Fibroblast of lung (primary cell): Measurements from ENCODE around the gene EIF2B2. TPM values are rescaled to one million over a fixed set of nuclear protein-coding genes. Genes with fewer than 3 reads are reported as not detected.

ENCODE experiments used
- DNase-seq, 2 donors: peaks; one replicate each; pipeline versions ENCODE4 v3.0.0 to v3.0.0-alpha.2; 2010; ENCODE audit warnings: low read depth in 2 of 2
- H2AFZ ChIP-seq: 2 replicates; pipeline ENCODE4 v1.5.1; 2012; ENCODE audit warnings: low read length, control low read depth, inconsistent platforms
- H3K27ac ChIP-seq: 2 replicates; pipeline ENCODE4 v1.5.1; 2011; ENCODE audit warnings: low read length, control low read depth; ENCODE audit not compliant: insufficient read depth
- H3K27me3 ChIP-seq: 2 replicates; pipeline ENCODE4 v1.5.1; 2011; ENCODE audit warnings: mild to moderate bottlenecking, low read length; ENCODE audit not compliant: control insufficient read depth, insufficient read depth
- H3K36me3 ChIP-seq: 2 replicates; pipeline ENCODE4 v1.5.1; 2011; ENCODE audit warnings: low read length; ENCODE audit not compliant: control insufficient read depth, insufficient read depth
- H3K4me1 ChIP-seq: 2 replicates; pipeline ENCODE4 v1.5.1; 2011; ENCODE audit warnings: low read length; ENCODE audit not compliant: control insufficient read depth, insufficient read depth; ENCODE audit errors: extremely low read depth
- H3K4me2 ChIP-seq: 2 replicates; pipeline ENCODE4 v1.5.1; 2011; ENCODE audit warnings: low read length, control low read depth; ENCODE audit not compliant: insufficient read depth; ENCODE audit errors: extremely low read depth
- H3K4me3 ChIP-seq, 4 experiments: fragments of 200-600 bp in 1 of 4; sonication (generic) in 1 of 4; replicated peaks in 1 of 4; 2 replicates each; pipeline ENCODE4 v1.5.1; 2011 to 2016; ENCODE audit warnings: low read length in 4 of 4, low read depth in 3 of 4, mild to moderate bottlenecking in 3 of 4, control low read depth in 2 of 4, inconsistent platforms in 1 of 4, mixed read lengths in 1 of 4; ENCODE audit not compliant: insufficient read depth in 1 of 4; ENCODE audit errors: control extremely low read depth in 1 of 4
- H3K79me2 ChIP-seq: 2 replicates; pipeline ENCODE4 v1.5.1; 2012; ENCODE audit warnings: mild to moderate bottlenecking, low read length, inconsistent platforms; ENCODE audit not compliant: control insufficient read depth, insufficient read depth
- H3K9ac ChIP-seq: 2 replicates; pipeline ENCODE4 v1.5.1; 2011; ENCODE audit warnings: mild to moderate bottlenecking, low read length, control low read depth; ENCODE audit not compliant: insufficient read depth
- H3K9me3 ChIP-seq: 2 replicates; pipeline ENCODE4 v1.5.1; 2012; ENCODE audit warnings: low read depth, low read length; ENCODE audit not compliant: control insufficient read depth, insufficient read depth
- H4K20me1 ChIP-seq: 2 replicates; pipeline ENCODE4 v1.5.1; 2011; ENCODE audit warnings: low read length; ENCODE audit not compliant: control insufficient read depth, insufficient read depth; ENCODE audit errors: extremely low read depth
- EZH2 ChIP-seq: IDR thresholded peaks from 2 replicates; pipeline ENCODE4 v1.5.1; 2012; ENCODE audit warnings: low read length, control low read depth, mild to moderate bottlenecking; ENCODE audit errors: missing control alignments
- polyA plus RNA-seq, 2 donors: library from polyadenylated mRNA; depleted of rRNA in 1 of 2; stranded (reverse) in 1 of 2; unstranded in 1 of 2; fragments of >200 nt; gene quantifications; 2 replicates each; pipeline ENCODE4 v1.2.1, GENCODE V29; 2011 to 2012; ENCODE audit warnings: missing spikeins in 1 of 2
- total RNA-seq: library from RNA; depleted of rRNA; stranded (reverse); fragments of >200 nt; gene quantifications from 2 replicates; pipeline ENCODE4 v1.2.1, GENCODE V29; 2014
- TF ChIP-seq, protein P1 (sequence below), 2 donors: IDR thresholded peaks in 1 of 2; conservative IDR thresholded peaks in 1 of 2; 1 replicate in 1 of 2; 2 replicates in 1 of 2; pipeline ENCODE4 v1.5.1; 2011 to 2012; ENCODE audit warnings: low read length in 2 of 2, control low read depth in 1 of 2, inconsistent platforms in 1 of 2, low read depth in 1 of 2, mild to moderate bottlenecking in 1 of 2

The EIF2B2 gene
- total and polyA plus RNA-seq, 2 donors (not counting 1 experiment from before 2014, with no cell fraction given): 30.2 to 83.6 TPM

GRCh38 chr14:74977901-74978385 is 24.8 kb upstream of the EIF2B2 start:
- no peak overlapping the region for H3K27ac ChIP-seq
- H3K4me2 ChIP-seq: no peak overlapping the region
- no peaks in the 10 kb centered on the region for H3K27me3 ChIP-seq
- no peaks in the 10 kb centered on the region for H3K9me3 ChIP-seq
- H3K79me2 ChIP-seq: no peaks in the 10 kb centered on the region
- no peak for TF ChIP-seq EZH2
- TF ChIP-seq, protein P1, sequence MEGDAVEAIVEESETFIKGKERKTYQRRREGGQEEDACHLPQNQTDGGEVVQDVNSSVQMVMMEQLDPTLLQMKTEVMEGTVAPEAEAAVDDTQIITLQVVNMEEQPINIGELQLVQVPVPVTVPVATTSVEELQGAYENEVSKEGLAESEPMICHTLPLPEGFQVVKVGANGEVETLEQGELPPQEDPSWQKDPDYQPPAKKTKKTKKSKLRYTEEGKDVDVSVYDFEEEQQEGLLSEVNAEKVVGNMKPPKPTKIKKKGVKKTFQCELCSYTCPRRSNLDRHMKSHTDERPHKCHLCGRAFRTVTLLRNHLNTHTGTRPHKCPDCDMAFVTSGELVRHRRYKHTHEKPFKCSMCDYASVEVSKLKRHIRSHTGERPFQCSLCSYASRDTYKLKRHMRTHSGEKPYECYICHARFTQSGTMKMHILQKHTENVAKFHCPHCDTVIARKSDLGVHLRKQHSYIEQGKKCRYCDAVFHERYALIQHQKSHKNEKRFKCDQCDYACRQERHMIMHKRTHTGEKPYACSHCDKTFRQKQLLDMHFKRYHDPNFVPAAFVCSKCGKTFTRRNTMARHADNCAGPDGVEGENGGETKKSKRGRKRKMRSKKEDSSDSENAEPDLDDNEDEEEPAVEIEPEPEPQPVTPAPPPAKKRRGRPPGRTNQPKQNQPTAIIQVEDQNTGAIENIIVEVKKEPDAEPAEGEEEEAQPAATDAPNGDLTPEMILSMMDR (conservative IDR thresholded peaks at IDR 0.05 in 1 of 2, IDR thresholded peaks at IDR 0.05 in 1 of 2; ENCODE audit: low read depth in 1 of 2, low read length in 2 of 2): no peak
- H2AFZ ChIP-seq: no peak overlapping the region
- H3K36me3 ChIP-seq: no peaks in the 10 kb centered on the region
- no peak overlapping the region for H3K9ac ChIP-seq
- no peaks in the 10 kb centered on the region for H4K20me1 ChIP-seq
- no peak overlapping the region for H3K4me3 ChIP-seq
- no peak for DNase-seq
- H3K4me1 ChIP-seq: no peaks in the 10 kb centered on the region

DNA sequence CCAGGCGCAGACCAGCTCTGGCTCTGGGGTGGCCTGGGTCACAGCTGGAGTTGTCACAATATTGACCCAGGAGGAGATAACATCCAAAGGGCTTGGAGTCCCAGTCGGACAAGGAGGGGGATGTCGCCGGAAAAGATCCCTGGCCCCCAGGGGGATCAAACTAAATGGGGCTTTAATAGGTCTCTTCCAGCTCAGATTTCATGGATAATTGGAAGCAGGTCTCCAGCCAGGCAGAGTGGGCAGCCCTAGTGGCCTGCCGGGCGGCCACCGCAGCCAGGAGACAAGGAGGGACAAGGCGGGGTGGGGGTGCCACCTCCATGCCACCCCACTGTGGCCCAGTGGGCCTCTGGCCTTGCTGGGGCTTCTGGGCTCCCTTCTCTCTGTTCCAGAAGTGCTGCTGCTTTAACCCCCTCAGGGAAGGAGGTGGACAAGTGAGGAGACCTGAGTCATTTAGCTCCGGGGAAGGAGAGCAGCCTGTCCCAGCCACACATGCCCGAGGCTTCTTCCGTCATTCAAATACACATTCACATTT is 24.2 kb upstream of the EIF2B2 start:
- DNase-seq: no peak
- no peaks in the 10 kb centered on the region for H3K79me2 ChIP-seq
- no peak overlapping the region for H3K4me2 ChIP-seq
- no peak overlapping the region for H3K4me3 ChIP-seq
- H3K27ac ChIP-seq: no peak overlapping the region
- no peaks in the 10 kb centered on the region for H4K20me1 ChIP-seq
- no peak overlapping the region for H2AFZ ChIP-seq
- no peaks in the 10 kb centered on the region for H3K27me3 ChIP-seq
- TF ChIP-seq, protein P1 (conservative IDR thresholded peaks at IDR 0.05 in 1 of 2, IDR thresholded peaks at IDR 0.05 in 1 of 2; ENCODE audit: low read depth in 1 of 2, low read length in 2 of 2): no peak
- no peak for TF ChIP-seq EZH2
- H3K9ac ChIP-seq: no peak overlapping the region
- no peaks in the 10 kb centered on the region for H3K36me3 ChIP-seq
- H3K4me1 ChIP-seq: no peaks in the 10 kb centered on the region
- H3K9me3 ChIP-seq: no peaks in the 10 kb centered on the region

GRCh38 chr14:74979029-74979428 is 23.7 kb upstream of the EIF2B2 start:
- no peak overlapping the region for H3K4me3 ChIP-seq
- H3K9ac ChIP-seq: no peak overlapping the region
- H3K4me1 ChIP-seq: no peaks in the 10 kb centered on the region
- H3K27ac ChIP-seq: no peak overlapping the region
- no peaks in the 10 kb centered on the region for H3K9me3 ChIP-seq
- no peaks in the 10 kb centered on the region for H3K36me3 ChIP-seq
- no peak overlapping the region for H2AFZ ChIP-seq
- TF ChIP-seq EZH2: no peak
- DNase-seq: no peak
- H3K27me3 ChIP-seq: no peaks in the 10 kb centered on the region
- no peak overlapping the region for H3K4me2 ChIP-seq
- H4K20me1 ChIP-seq: no peaks in the 10 kb centered on the region
- no peaks in the 10 kb centered on the region for H3K79me2 ChIP-seq
